Transverse colon (tissue), 4 donors: Measurements from ENCODE around the gene PDSS2. TPM values are rescaled to one million over a fixed set of nuclear protein-coding genes. Genes with fewer than 3 reads are reported as not detected.

ENCODE experiments used
- DNase-seq: peaks from one replicate; pipeline ENCODE4 v3.0.0-alpha.2; 2019
- H3K27ac ChIP-seq, 4 donors: fragments of 200-600 bp; sonication (generic); 2 replicates each; pipeline ENCODE4 v1.5.1; 2016 to 2018; ENCODE audit warnings: inconsistent platforms in 4 of 4
- H3K27me3 ChIP-seq: fragments of 200-600 bp; sonication (generic); 2 replicates; pipeline ENCODE4 v1.5.1; 2017; ENCODE audit warnings: inconsistent platforms
- H3K36me3 ChIP-seq, 4 donors: fragments of 200-600 bp; sonication (generic); 2 replicates each; pipeline ENCODE4 v1.5.1; 2017 to 2019; ENCODE audit warnings: inconsistent platforms in 4 of 4
- H3K4me1 ChIP-seq, 4 donors: fragments of 200-600 bp; sonication (generic); 2 replicates each; pipeline ENCODE4 v1.5.1; 2017 to 2020; ENCODE audit warnings: inconsistent platforms in 4 of 4
- H3K4me3 ChIP-seq, 4 donors: fragments of 200-600 bp; sonication (generic); 1 replicate in 1 of 4; 2 replicates in 3 of 4; pipeline versions ENCODE4 v1.5.1 to v1.6.1; 2017 to 2019; ENCODE audit warnings: inconsistent platforms in 4 of 4
- H3K9me3 ChIP-seq, 2 donors: fragments of 200-600 bp; sonication (generic); 2 replicates each; pipeline ENCODE4 v1.5.1; 2017 to 2019; ENCODE audit warnings: inconsistent platforms in 2 of 2
- EP300 ChIP-seq: sonication (generic); formaldehyde crosslinking; IDR thresholded peaks from one replicate; pipeline ENCODE4 v1.6.1; 2017; ENCODE audit warnings: antibody characterized with exemption, low read depth
- POLR2A ChIP-seq: fragments of 450-650 bp; IDR thresholded peaks from one replicate; pipeline ENCODE4 v1.6.1; 2016; ENCODE audit warnings: antibody characterized with exemption, mild to moderate bottlenecking, moderate library complexity
- POLR2AphosphoS5 ChIP-seq, 3 donors: sonication (generic); formaldehyde crosslinking; IDR thresholded peaks; one replicate each; pipeline ENCODE4 v1.6.1; 2016; ENCODE audit warnings: antibody characterized with exemption in 3 of 3
- WGBS, 2 donors: methylation state at CpG; one replicate each; pipeline ENCODE4 v1.1.5; 2018; ENCODE audit warnings: low coverage in 1 of 2; 5-methylcytosine and 5-hydroxymethylcytosine counted together
- in situ Hi-C, 4 donors: fragments of 200-750 bp; cut with MboI; loops; one replicate each; pipeline versions ENCODE4 v1.15.0 to v1.15.1; 2017; ENCODE audit warnings: low sequenced_read_pairs in 3 of 4, low pct_ligation_motif_present in 1 of 4, low pct_unique_long_range_greater_than_20kb in 1 of 4
- intact Hi-C: fragments of 100-400 bp; cut with DNase I; formaldehyde crosslinking; loops from one replicate; pipeline ENCODE4 v1.15.1; 2023; ENCODE audit warnings: low total_unique reads
- total RNA-seq, 4 donors: library from RNA; depleted of rRNA; stranded (reverse); fragments of >200 nt; gene quantifications; one replicate each; pipeline ENCODE4 v1.1.0, GENCODE V29; 2016
- TF ChIP-seq, protein P1 (sequence below), 5 experiments: fragments of 200-600 bp in 3 of 5; fragments of 450-650 bp in 2 of 5; sonication (generic) in 3 of 5; IDR thresholded peaks; 1 replicate in 2 of 5; 2 replicates in 3 of 5; pipeline ENCODE4 v1.5.1; 2016 to 2017; ENCODE audit warnings: antibody characterized with exemption in 5 of 5, inconsistent platforms in 3 of 5, mild to moderate bottlenecking in 2 of 5, moderate library complexity in 1 of 5

Gene PDSS2
- total RNA-seq, 4 donors from 2014 or later: 3.0 to 32.5 (median 15.6) TPM

DNA sequence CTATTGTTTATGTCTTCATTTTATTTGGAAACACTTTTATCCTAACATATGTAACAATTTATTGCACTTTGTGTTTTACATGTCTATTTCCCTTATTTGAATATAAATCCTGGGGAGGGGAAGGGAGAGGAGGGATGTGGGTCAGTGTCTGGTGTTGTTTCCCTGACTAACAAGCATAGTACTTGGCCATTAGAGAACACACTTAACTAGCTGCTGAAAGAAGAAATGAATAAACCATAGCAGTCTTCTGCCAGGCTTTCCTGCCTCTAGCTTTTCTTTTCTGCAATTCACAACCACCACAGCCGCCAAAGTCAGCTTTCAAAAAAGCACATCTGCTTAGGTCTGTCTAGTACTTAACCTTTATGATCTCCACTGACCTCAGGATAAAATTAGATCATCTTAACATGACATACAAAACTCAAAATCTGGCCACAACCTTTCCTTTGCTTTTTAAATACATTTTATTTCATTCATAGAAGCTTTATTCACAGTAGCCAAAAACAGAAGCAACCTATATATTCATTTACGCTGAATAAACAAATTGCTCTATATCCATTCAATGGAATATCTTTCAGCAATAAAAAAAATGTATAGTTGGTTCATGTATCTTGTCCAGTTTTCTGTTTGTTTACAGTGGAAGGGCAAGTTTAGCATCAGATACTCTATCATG is 16.3 kb downstream of the PDSS2 start:
- 90% methylated on average over 2 of the region's 2 CpGs for WGBS, 2 donors
- in situ Hi-C loops: no loop called here

DNA sequence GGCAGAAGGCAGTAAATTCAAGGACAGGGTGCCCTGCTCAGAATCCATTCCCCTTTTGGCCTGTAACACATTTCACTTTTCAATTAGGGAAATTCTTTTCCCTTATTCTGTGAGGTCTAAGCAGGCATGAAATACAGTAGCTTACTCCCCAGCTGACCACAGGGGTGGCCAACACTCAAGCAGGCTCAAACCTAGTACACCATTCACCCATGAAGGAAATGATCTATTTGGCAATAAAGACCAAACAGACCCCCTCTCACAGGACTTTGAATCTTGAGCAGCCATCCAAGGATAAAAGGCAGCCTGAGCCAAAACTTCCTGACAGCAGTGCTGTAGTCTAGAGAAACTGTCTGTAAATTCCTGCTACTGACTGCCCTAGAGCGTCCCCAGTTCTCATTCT is 17.7 kb downstream of the PDSS2 start:
- DNase-seq: no peak
- intact Hi-C loops (no loop called here), in situ Hi-C loops (no loop called here)
- no peaks in the 10 kb centered on the region for H3K4me1 ChIP-seq
- H3K27ac ChIP-seq: no peak overlapping the region
- WGBS, 2 donors: 100% methylated on average over 1 of the region's 1 CpG; no CpG with 5 or more reads in 1 of the 2 donors
- no peak overlapping the region for H3K4me3 ChIP-seq
- H3K27me3 ChIP-seq: no peaks in the 10 kb centered on the region
- no peaks in the 10 kb centered on the region for H3K9me3 ChIP-seq
- no peak for TF ChIP-seq POLR2AphosphoS5 (IDR thresholded peaks at IDR 0.05)
- TF ChIP-seq EP300: no peak
- no peak for TF ChIP-seq POLR2A
- TF ChIP-seq, protein P1, sequence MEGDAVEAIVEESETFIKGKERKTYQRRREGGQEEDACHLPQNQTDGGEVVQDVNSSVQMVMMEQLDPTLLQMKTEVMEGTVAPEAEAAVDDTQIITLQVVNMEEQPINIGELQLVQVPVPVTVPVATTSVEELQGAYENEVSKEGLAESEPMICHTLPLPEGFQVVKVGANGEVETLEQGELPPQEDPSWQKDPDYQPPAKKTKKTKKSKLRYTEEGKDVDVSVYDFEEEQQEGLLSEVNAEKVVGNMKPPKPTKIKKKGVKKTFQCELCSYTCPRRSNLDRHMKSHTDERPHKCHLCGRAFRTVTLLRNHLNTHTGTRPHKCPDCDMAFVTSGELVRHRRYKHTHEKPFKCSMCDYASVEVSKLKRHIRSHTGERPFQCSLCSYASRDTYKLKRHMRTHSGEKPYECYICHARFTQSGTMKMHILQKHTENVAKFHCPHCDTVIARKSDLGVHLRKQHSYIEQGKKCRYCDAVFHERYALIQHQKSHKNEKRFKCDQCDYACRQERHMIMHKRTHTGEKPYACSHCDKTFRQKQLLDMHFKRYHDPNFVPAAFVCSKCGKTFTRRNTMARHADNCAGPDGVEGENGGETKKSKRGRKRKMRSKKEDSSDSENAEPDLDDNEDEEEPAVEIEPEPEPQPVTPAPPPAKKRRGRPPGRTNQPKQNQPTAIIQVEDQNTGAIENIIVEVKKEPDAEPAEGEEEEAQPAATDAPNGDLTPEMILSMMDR (IDR thresholded peaks at IDR 0.05): no peak
- H3K36me3 ChIP-seq: no peaks in the 10 kb centered on the region

More for the DNA sequence above, 16.3 kb downstream of the PDSS2 start:
- Histone ChIP-seq H3K36me3 (peaks cover 0 to 4% (median 0%) of the 10 kb centered on the region in 4 donors), H3K4me1 (no peaks in the 10 kb centered on the region), H3K9me3 (peaks cover 10% of the 10 kb centered on the region in 2 donors), H3K27me3 (no peaks in the 10 kb centered on the region), H3K4me3 (no peak overlapping the region), H3K27ac (no peak overlapping the region)
- intact Hi-C loops: no loop called here
- no peak for DNase-seq
- TF ChIP-seq POLR2A: no peak
- TF ChIP-seq, protein P1 (IDR thresholded peaks at IDR 0.05): no peak
- TF ChIP-seq EP300: no peak
- TF ChIP-seq POLR2AphosphoS5 (IDR thresholded peaks at IDR 0.05): no peak

DNA sequence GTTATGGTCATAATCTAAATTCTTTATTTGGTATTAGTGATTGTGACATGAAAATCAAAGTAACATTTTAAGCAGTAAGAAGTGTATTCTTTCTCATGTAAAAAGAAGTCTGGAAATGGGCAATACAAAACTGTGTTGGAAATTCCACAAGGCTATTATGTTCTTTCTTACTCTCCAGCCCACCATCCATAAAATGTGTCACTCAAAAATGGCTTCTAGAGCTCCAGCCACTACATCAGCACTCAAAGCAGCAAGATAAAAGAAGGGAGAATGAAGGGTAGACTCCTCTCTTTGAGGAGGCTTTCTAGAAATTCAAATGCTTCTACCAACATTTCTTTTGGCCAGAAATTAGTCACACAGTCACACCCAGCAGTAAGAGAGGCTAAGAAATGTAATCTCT is 18.4 kb downstream of the PDSS2 start:
- H3K27me3 ChIP-seq: no peaks in the 10 kb centered on the region
- intact Hi-C loops: no loop called here
- H3K9me3 ChIP-seq: no peaks in the 10 kb centered on the region
- H3K4me3 ChIP-seq: no peak overlapping the region
- DNase-seq: no peak
- peaks cover 0 to 2% (median 0%) of the 10 kb centered on the region in 4 donors for H3K4me1 ChIP-seq
- TF ChIP-seq, protein P1 (IDR thresholded peaks at IDR 0.05): no peak
- TF ChIP-seq POLR2AphosphoS5 (IDR thresholded peaks at IDR 0.05): no peak
- TF ChIP-seq POLR2A: no peak
- no peak for TF ChIP-seq EP300
- no peaks in the 10 kb centered on the region for H3K36me3 ChIP-seq
- in situ Hi-C loops: no loop called here
- no peak overlapping the region for H3K27ac ChIP-seq

DNA sequence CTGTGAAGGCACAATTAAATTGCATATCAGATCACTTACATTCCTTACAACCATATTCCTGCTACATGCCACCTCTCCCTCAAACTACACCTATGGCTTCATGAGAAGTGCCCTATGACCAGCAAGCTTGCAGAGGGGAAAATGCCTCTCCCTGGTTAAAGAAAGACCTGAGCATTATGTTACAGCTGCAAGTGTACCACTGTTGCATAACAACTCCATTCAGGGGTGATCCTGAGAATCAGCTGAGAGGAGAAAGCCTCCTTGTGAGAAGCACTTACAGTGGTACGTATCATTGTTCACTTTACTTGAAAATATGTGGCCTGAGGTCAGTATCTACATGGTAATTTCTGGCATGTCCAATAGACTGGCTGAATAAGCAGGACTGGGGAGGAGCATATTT is 20.0 kb downstream of the PDSS2 start:
- Histone ChIP-seq H3K4me3 (no peak overlapping the region), H3K36me3 (no peaks in the 10 kb centered on the region), H3K4me1 (peaks cover 0 to 8% (median 0%) of the 10 kb centered on the region in 4 donors), H3K9me3 (no peaks in the 10 kb centered on the region), H3K27ac (no peak overlapping the region), H3K27me3 (no peaks in the 10 kb centered on the region)
- no peak for DNase-seq
- in situ Hi-C loops: no loop called here
- TF ChIP-seq EP300: no peak
- TF ChIP-seq POLR2AphosphoS5 (IDR thresholded peaks at IDR 0.05): no peak
- 90% methylated on average over 1 of the region's 1 CpG; no CpG with 5 or more reads in 1 of the 2 donors for WGBS, 2 donors
- intact Hi-C loops: no loop called here

DNA sequence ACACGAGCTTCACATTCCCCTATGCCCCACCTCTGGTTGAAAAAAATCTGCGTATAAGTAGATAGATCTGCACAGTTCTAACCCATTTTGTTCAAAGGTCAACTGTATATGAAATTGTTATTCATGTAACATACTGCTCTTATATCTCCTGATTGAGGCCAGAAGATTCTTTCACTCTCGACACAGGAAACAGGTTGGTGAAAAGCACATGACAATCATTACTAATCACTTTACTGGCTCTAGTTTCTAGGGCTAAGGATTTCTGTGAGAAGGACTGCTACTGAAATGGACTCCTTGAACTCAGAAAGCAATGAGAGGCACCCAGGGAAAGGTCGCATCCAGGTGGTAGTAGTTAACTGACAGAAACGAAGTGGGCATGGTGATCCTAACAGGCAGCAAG is 21.7 kb downstream of the PDSS2 start:
- no peak overlapping the region for H3K27ac ChIP-seq
- H3K27me3 ChIP-seq: no peaks in the 10 kb centered on the region
- H3K9me3 ChIP-seq: no peaks in the 10 kb centered on the region
- 91 to 92% methylated on average over 4 to 5 of the region's 5 CpGs for WGBS, 2 donors
- H3K36me3 ChIP-seq: no peaks in the 10 kb centered on the region
- in situ Hi-C loops: no loop called here
- H3K4me1 ChIP-seq: peaks cover 0 to 8% (median 0%) of the 10 kb centered on the region in 4 donors
- intact Hi-C loops: no loop called here
- TF ChIP-seq, protein P1 (IDR thresholded peaks at IDR 0.05): no peak
- TF ChIP-seq POLR2A: no peak
- TF ChIP-seq EP300: no peak
- no peak for TF ChIP-seq POLR2AphosphoS5 (IDR thresholded peaks at IDR 0.05)
- no peak overlapping the region for H3K4me3 ChIP-seq
- DNase-seq: no peak
